Breast epithelium (tissue), 3 donors: Measurements from ENCODE around the gene TRAPPC8.

ENCODE experiments used
- POLR2AphosphoS5 ChIP-seq, 3 donors: sonication (generic); formaldehyde crosslinking; IDR thresholded peaks; one replicate each; pipeline ENCODE4 v1.6.1; 2017; ENCODE audit warnings: antibody characterized with exemption in 3 of 3
- TF ChIP-seq, protein P1 (sequence below), 3 donors: fragments of 450-650 bp; IDR thresholded peaks; one replicate each; pipeline ENCODE4 v1.5.1; 2016 to 2017; ENCODE audit warnings: antibody characterized with exemption in 3 of 3, mild to moderate bottlenecking in 3 of 3, moderate library complexity in 3 of 3

DNA sequence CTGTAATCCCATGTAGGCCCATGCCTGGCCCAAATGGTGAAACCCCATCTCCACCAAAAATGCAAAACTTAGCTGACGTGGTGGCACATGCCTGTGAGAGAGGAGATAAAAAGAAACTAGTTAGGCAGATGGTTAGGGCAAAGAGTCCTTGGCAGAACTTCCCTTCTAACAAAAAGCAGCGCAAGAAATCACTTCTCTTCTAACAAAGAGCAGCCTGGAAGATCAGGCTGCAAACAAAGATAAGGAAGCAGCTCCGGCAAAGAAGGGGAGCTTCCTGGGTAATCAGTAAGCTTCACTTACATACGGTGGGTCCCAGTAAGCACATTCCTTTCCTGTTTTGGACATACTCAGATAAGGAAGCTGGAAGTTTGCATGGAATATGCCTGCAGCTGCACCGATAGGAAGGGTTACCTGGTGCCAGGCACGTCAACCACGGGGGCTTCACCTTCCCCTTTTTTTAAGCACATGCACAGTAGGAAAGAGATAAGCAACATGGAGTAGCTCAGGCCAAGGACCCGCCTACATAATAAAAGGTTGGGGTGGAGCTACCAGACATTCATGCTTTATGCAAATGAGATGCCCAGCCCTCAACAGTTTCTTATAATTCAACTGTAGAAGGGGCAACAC, 121.3 kb downstream of the TRAPPC8 start:
- TF ChIP-seq, protein P1, sequence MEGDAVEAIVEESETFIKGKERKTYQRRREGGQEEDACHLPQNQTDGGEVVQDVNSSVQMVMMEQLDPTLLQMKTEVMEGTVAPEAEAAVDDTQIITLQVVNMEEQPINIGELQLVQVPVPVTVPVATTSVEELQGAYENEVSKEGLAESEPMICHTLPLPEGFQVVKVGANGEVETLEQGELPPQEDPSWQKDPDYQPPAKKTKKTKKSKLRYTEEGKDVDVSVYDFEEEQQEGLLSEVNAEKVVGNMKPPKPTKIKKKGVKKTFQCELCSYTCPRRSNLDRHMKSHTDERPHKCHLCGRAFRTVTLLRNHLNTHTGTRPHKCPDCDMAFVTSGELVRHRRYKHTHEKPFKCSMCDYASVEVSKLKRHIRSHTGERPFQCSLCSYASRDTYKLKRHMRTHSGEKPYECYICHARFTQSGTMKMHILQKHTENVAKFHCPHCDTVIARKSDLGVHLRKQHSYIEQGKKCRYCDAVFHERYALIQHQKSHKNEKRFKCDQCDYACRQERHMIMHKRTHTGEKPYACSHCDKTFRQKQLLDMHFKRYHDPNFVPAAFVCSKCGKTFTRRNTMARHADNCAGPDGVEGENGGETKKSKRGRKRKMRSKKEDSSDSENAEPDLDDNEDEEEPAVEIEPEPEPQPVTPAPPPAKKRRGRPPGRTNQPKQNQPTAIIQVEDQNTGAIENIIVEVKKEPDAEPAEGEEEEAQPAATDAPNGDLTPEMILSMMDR (IDR thresholded peaks at IDR 0.05) = no peak
- no peak for TF ChIP-seq POLR2AphosphoS5 (IDR thresholded peaks at IDR 0.05)
